Measurements from ENCODE around the gene CYP21A2.

GRCh38 chr6:32082935-32083334, 44.7 kb downstream of the CYP21A2 start:
- TF ChIP-seq POLR2A (IDR thresholded peaks at IDR 0.05; ENCODE audit: low read depth, low read length) (no peak), POLR2AphosphoS5 (IDR thresholded peaks at IDR 0.05; ENCODE audit: low read depth, low read length) (no peak), TAF1 (IDR thresholded peaks at IDR 0.05; ENCODE audit: borderline replicate concordance, low read depth, low read length) (no peak)

Data from GM12892 (cell line).